ENCODE measurements around the gene CAD. TPM values are rescaled to one million over a fixed set of nuclear protein-coding genes. Genes with fewer than 3 reads are reported as not detected.
"Not testable (repeated sequence)": the region's sequence is repeated elsewhere in the genome, so short reads cannot be mapped to it uniquely, and the experiment has no call there.

CAD gene
- total RNA-seq, 2 donors from 2014 or later: 53.6 to 64.5 TPM

DNA sequence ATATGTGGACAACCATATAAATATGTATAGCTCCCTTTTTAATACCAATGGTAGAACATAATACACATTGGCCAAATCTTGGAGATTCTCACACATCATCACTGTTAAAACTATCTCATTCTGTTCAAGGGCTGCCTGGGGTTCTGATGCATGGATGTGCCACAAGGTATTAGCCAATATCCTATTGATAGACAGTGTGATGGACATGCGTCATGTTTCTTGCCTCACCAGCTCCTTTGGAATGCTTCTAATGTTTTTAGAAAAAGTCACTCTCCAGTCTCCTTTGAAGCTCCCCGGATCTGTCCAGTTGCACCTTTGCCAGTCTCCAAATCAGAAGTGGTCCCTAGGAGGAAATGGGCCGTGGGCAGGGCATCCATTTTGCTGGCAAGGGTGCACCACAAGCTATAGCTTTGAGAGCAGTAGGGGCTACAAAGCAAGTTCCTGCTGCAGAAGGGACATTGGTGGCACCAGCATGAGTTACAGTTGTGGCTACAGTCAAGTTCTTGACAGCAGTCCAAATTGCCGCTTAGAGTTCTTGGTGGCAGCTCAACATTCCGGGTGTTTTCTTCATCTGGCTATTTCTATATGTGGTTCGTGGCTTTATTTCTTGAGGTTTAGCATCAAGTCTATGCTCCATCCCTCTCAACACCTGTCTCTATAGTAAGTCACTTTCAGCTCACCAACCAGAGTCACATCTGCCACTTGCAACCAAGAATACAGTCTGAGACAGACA is 30.4 kb upstream of the CAD start:
- H3K9me3 Mint-ChIP-seq: no peaks in the 10 kb centered on the region
- peaks cover 34% of the 10 kb centered on the region for H3K27me3 Mint-ChIP-seq (ENCODE audit: low read depth)
- no peak for ATAC-seq (replicated peaks in 1 of 2)
- H3K36me3 Mint-ChIP-seq (ENCODE audit: insufficient read depth in 2 of 2): no peaks in the 10 kb centered on the region
- no peak overlapping the region for H3K4me3 Mint-ChIP-seq
- H3K27ac Mint-ChIP-seq: no peak overlapping the region
- no peaks in the 10 kb centered on the region for H3K4me1 Mint-ChIP-seq (ENCODE audit: low read depth)
- DNase-seq: no peak

DNA sequence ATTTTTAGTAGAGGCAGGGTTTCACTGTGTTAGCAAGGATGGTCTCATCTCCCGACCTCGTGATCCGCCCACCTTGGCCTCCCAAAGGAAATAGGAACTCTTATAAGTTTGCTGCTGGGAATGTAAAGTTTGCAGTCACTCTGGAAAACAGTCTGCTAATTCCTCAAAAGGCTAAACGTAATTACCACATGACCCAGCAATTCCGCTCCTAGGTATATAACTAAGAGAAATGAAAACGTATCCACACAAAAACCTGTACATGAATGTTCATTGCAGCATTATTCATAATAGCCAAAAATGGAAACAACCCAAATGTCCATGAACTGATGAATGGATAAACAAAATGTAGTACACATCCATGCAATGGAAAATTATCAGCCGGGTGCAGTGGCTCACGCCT is 27.2 kb upstream of the CAD start:
- Mint-ChIP-seq H3K27me3 (ENCODE audit: low read depth) (peaks cover 8% of the 10 kb centered on the region), H3K4me3 (no peak overlapping the region), H3K4me1 (ENCODE audit: low read depth) (no peaks in the 10 kb centered on the region), H3K27ac (no peak overlapping the region), H3K9me3 (no peaks in the 10 kb centered on the region), H3K36me3 (ENCODE audit: insufficient read depth in 2 of 2) (no peaks in the 10 kb centered on the region)
- DNase-seq (no peak), ATAC-seq (replicated peaks in 1 of 2) (no peak)

GRCh38 chr2:27191070-27191829 is 25.9 kb upstream of the CAD start:
- ATAC-seq (replicated peaks in 1 of 2) (peak; percentile 62 to 65), DNase-seq (peak; percentile 36 to 42)
- H3K4me1 Mint-ChIP-seq (ENCODE audit: low read depth): no peaks in the 10 kb centered on the region
- no peaks in the 10 kb centered on the region for H3K9me3 Mint-ChIP-seq
- peaks cover 4% of the 10 kb centered on the region for H3K27me3 Mint-ChIP-seq (ENCODE audit: low read depth)
- no peaks in the 10 kb centered on the region for H3K36me3 Mint-ChIP-seq (ENCODE audit: insufficient read depth in 2 of 2)
- no peak overlapping the region for H3K4me3 Mint-ChIP-seq
- no peak overlapping the region for H3K27ac Mint-ChIP-seq

GRCh38 chr2:27194538-27195354 is 22.4 kb upstream of the CAD start:
- Mint-ChIP-seq H3K4me3 (no peak overlapping the region), H3K36me3 (ENCODE audit: insufficient read depth in 2 of 2) (peaks cover 0 to 4% of the 10 kb centered on the region in 2 donors), H3K27me3 (ENCODE audit: low read depth) (no peaks in the 10 kb centered on the region), H3K4me1 (ENCODE audit: low read depth) (no peaks in the 10 kb centered on the region), H3K27ac (no peak overlapping the region), H3K9me3 (no peaks in the 10 kb centered on the region)
- DNase-seq (no peak), ATAC-seq (replicated peaks in 1 of 2) (no peak)

GRCh38 chr2:27195799-27196198 is 21.4 kb upstream of the CAD start:
- not testable (repeated sequence) for H3K36me3 Mint-ChIP-seq (ENCODE audit: insufficient read depth in 2 of 2); ATAC-seq (replicated peaks in 1 of 2); H3K27ac Mint-ChIP-seq; H3K9me3 Mint-ChIP-seq; H3K4me1 Mint-ChIP-seq (ENCODE audit: low read depth); H3K4me3 Mint-ChIP-seq; DNase-seq; H3K27me3 Mint-ChIP-seq (ENCODE audit: low read depth)

DNA sequence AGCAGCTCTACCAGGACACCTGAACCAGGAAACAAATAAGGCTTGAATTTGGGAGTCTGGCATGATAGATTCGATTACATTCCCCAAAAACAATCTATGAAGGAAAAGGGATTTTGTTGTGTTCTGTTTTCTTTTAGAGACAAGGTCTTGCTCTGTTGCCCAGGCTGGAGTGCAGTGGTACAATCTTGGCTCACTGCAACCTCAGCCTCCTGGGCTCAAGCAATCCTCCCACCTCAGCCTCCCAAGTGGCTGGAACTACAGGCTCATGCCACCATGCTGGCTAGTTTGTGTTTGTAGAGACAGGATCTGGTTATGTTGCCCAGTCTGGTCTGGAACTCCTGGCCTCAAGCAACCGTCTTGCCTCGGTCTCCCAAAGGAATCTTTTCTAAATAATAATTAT is 19.1 kb upstream of the CAD start:
- H3K4me3 Mint-ChIP-seq; H3K27me3 Mint-ChIP-seq (ENCODE audit: low read depth); H3K4me1 Mint-ChIP-seq (ENCODE audit: low read depth); DNase-seq; ATAC-seq (replicated peaks in 1 of 2); H3K9me3 Mint-ChIP-seq; H3K27ac Mint-ChIP-seq; H3K36me3 Mint-ChIP-seq (ENCODE audit: insufficient read depth in 2 of 2): not testable (repeated sequence)

DNA sequence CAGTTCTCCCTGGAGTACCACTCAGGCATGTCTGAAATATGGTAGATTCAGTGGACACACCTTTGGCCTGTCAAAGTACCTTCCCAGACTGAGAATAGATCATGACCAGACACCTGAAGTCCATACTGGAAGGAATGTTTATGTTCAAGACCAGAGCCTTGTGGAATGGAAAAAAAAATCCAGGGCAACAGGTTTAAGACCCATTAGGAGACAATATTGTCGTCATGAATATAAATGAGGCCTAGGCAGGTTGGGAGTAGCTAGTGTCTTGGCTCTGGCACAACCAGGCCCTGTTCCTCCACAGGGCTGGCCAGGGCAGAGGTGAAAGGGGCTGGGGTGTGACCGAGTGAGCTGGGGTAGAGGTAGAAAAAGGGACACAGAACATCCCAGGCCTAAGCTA is 18.5 kb upstream of the CAD start:
- H3K27me3 Mint-ChIP-seq (ENCODE audit: low read depth): no peaks in the 10 kb centered on the region
- no peak overlapping the region for H3K27ac Mint-ChIP-seq
- no peak overlapping the region for H3K4me3 Mint-ChIP-seq
- peaks cover 0 to 8% of the 10 kb centered on the region in 2 donors for H3K36me3 Mint-ChIP-seq (ENCODE audit: insufficient read depth in 2 of 2)
- ATAC-seq (replicated peaks in 1 of 2): no peak
- no peaks in the 10 kb centered on the region for H3K9me3 Mint-ChIP-seq
- no peaks in the 10 kb centered on the region for H3K4me1 Mint-ChIP-seq (ENCODE audit: low read depth)
- no peak for DNase-seq

DNA sequence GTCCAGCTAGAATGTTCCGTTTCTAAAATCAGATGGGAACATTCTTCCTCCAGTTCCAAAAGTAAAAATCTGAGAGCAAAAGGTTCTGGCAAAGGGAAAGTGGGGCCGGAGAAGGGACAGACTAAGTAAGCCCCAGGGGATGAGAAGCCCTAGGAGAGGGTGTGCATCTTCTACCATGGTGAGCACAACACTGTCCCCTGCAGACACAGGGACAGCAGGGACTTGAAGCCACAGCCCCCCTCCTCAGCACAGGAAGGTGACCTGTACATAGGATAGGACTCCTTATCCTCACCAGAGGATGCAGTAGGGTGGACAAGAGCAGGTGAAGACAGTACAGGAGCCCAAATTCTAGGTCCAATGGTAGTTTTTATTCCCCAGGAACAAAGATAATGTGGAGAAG is 17.9 kb upstream of the CAD start:
- H3K9me3 Mint-ChIP-seq: no peaks in the 10 kb centered on the region
- no peak overlapping the region for H3K27ac Mint-ChIP-seq
- ATAC-seq (replicated peaks in 1 of 2) (no peak), DNase-seq (no peak)
- no peaks in the 10 kb centered on the region for H3K4me1 Mint-ChIP-seq (ENCODE audit: low read depth)
- no peak overlapping the region for H3K4me3 Mint-ChIP-seq
- H3K27me3 Mint-ChIP-seq (ENCODE audit: low read depth): no peaks in the 10 kb centered on the region
- H3K36me3 Mint-ChIP-seq (ENCODE audit: insufficient read depth in 2 of 2): peaks cover 0 to 9% of the 10 kb centered on the region in 2 donors

GRCh38 chr2:27201675-27202074 is 15.5 kb upstream of the CAD start:
- H3K27ac Mint-ChIP-seq: no peak overlapping the region
- no peaks in the 10 kb centered on the region for H3K27me3 Mint-ChIP-seq (ENCODE audit: low read depth)
- ATAC-seq (replicated peaks in 1 of 2) (no peak), DNase-seq (no peak)
- H3K4me1 Mint-ChIP-seq (ENCODE audit: low read depth): peaks cover 6% of the 10 kb centered on the region
- H3K36me3 Mint-ChIP-seq (ENCODE audit: insufficient read depth in 2 of 2): peaks cover 4 to 14% of the 10 kb centered on the region in 2 donors
- H3K4me3 Mint-ChIP-seq: no peak overlapping the region
- no peaks in the 10 kb centered on the region for H3K9me3 Mint-ChIP-seq

- peaks cover 4 to 20% of the 10 kb centered on the region in 2 donors for H3K36me3 Mint-ChIP-seq (ENCODE audit: insufficient read depth in 2 of 2)
- DNase-seq: no peak
- no peaks in the 10 kb centered on the region for H3K27me3 Mint-ChIP-seq (ENCODE audit: low read depth)
- no peaks in the 10 kb centered on the region for H3K9me3 Mint-ChIP-seq
- no peak for ATAC-seq (replicated peaks in 1 of 2)
- H3K27ac Mint-ChIP-seq: no peak overlapping the region
- no peak overlapping the region for H3K4me3 Mint-ChIP-seq
- peaks cover 11% of the 10 kb centered on the region for H3K4me1 Mint-ChIP-seq (ENCODE audit: low read depth)
These were observed 14.3 kb upstream of the CAD start for GRCh38 chr2:27202854-27203253.

DNA sequence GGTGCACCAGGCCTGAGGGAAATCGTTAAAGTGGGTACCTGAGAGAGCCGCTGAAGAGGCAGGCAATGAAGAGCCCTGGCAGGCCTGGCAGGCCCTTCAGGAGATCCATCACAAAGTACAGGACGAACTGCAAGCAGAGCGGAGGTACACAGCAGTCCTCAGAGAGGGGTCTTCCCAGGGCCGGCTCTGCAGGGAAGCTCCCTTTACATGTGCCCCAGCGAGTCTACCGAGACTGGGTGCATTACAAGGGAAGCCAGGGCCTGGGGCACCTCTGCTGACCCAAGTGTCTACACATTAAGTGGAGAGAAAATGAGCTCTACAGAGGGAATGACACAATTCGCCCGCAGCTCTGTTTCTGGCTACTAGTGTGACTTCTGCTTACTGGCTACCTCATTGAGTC is 13.4 kb upstream of the CAD start:
- Mint-ChIP-seq H3K36me3 (ENCODE audit: insufficient read depth in 2 of 2) (peaks cover 4 to 19% of the 10 kb centered on the region in 2 donors), H3K27me3 (ENCODE audit: low read depth) (no peaks in the 10 kb centered on the region), H3K4me1 (ENCODE audit: low read depth) (peaks cover 11% of the 10 kb centered on the region), H3K4me3 (no peak overlapping the region), H3K27ac (no peak overlapping the region), H3K9me3 (no peaks in the 10 kb centered on the region)
- DNase-seq (no peak), ATAC-seq (replicated peaks in 1 of 2) (no peak)

DNA sequence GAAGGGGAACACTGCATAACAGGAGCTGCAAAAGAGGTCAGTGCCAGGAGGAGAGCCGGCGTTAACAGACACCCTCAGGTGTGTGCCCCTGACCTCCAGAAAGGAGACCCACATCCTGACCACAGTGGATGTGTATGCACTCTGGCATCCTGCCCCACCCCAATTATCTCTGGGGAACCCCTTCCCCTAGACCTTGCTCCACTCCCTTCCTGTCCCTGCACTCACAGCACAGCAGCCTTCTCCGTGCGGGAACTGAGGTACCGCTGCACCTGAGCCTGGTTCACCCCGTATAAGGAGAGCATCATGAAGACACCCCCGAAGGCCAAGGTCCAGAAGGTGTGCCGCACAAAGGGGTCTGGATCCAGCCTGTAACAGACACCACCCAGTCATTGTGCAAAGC is 12.6 kb upstream of the CAD start:
- ATAC-seq (replicated peaks in 1 of 2) (no peak), DNase-seq (no peak)
- no peak overlapping the region for H3K4me3 Mint-ChIP-seq
- H3K27ac Mint-ChIP-seq: peak overlapping the region; percentile 18
- H3K36me3 Mint-ChIP-seq (ENCODE audit: insufficient read depth in 2 of 2): peaks cover 4 to 18% of the 10 kb centered on the region in 2 donors
- no peaks in the 10 kb centered on the region for H3K9me3 Mint-ChIP-seq
- H3K27me3 Mint-ChIP-seq (ENCODE audit: low read depth): no peaks in the 10 kb centered on the region
- peaks cover 17% of the 10 kb centered on the region for H3K4me1 Mint-ChIP-seq (ENCODE audit: low read depth)

- Mint-ChIP-seq H3K36me3 (ENCODE audit: insufficient read depth in 2 of 2) (peaks cover 4 to 16% of the 10 kb centered on the region in 2 donors), H3K4me3 (no peak overlapping the region), H3K27ac (no peak overlapping the region), H3K9me3 (no peaks in the 10 kb centered on the region), H3K27me3 (ENCODE audit: low read depth) (no peaks in the 10 kb centered on the region), H3K4me1 (ENCODE audit: low read depth) (peaks cover 24% of the 10 kb centered on the region)
- DNase-seq (no peak), ATAC-seq (replicated peaks in 1 of 2) (no peak)
These were observed 12.0 kb upstream of the CAD start for GRCh38 chr2:27205206-27205605.

Measured in activated T-cell treated with anti-CD3 and anti-CD28 coated beads, Interleukin-2, amount 50 U/mL, for 72 hours (primary cell).